Measurements from ENCODE around the gene STARD13. TPM values are rescaled to one million over a fixed set of nuclear protein-coding genes. Genes with fewer than 3 reads are reported as not detected.

Gene STARD13
- total and polyA plus RNA-seq, 4 experiments from 2014 or later: 0.36 to 0.44 TPM; not detected in 2

DNA sequence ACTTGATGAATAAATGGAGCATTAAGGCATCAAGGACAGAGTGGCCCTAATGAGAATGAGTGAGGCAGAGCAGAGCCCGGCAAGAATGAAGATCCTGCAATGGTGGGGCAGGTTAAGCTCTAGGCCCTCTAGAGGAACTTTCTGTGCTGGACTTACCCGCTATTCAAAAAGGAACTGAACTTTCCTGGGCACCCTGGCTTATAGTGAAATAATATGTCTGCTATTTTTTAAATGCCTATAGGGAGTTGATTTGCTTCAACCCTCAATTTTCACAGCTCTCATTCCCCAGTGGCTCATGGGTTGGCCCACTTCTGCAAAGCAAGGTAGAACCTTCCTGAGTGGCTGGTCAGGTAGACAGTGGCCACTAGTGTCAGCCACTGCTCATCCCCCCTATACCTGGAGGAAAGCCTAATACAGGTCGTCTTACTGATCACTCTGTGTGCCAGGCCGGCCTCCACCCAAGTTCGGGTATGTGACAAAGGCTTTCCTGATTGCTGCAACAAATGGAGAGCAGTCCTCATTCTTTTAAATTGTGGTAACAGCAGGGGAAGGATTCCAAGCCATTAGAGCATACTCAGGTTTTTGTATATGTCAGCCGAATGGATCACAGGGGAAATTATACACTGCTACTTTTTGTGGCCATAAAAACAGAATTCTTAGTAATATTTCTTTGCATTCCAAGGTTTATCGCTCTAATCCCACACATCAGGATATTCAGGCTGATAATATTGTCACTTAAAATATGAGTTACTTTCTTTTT lies 166.4 kb downstream of the STARD13 start:
- no peaks in the 10 kb centered on the region for H3K36me3 Mint-ChIP-seq
- peaks cover 6 to 7% of the 10 kb centered on the region in 2 donors for H3K27me3 Mint-ChIP-seq
- Histone ChIP-seq H3K36me3 (ENCODE audit: insufficient read depth, low read length) (no peaks in the 10 kb centered on the region), H3K4me1 (ENCODE audit: insufficient read depth, low read length) (no peaks in the 10 kb centered on the region), H3K27me3 (ENCODE audit: insufficient read depth, low read length) (no peaks in the 10 kb centered on the region), H3K27ac (ENCODE audit: low read depth, low read length) (no peak overlapping the region), H3K9me3 (ENCODE audit: control insufficient read depth in 1 of 2, low read length in 2 of 2) (no peaks in the 10 kb centered on the region), H3K4me3 (ENCODE audit: low read length in 2 of 2) (no peak overlapping the region)
- ChIA-PET CTCF (ENCODE audit: partially characterized antibody) (no interaction called here), POLR2A (ENCODE audit: partially characterized antibody) (no interaction called here)
- no peaks in the 10 kb centered on the region for H3K9me3 Mint-ChIP-seq
- no peaks in the 10 kb centered on the region for H3K4me1 Mint-ChIP-seq
- H3K27ac Mint-ChIP-seq: no peak overlapping the region
- H3K4me3 Mint-ChIP-seq: no peak overlapping the region
- DNase-seq: no peak
- intact Hi-C loops (cut with micrococcal nuclease): no loop called here

DNA sequence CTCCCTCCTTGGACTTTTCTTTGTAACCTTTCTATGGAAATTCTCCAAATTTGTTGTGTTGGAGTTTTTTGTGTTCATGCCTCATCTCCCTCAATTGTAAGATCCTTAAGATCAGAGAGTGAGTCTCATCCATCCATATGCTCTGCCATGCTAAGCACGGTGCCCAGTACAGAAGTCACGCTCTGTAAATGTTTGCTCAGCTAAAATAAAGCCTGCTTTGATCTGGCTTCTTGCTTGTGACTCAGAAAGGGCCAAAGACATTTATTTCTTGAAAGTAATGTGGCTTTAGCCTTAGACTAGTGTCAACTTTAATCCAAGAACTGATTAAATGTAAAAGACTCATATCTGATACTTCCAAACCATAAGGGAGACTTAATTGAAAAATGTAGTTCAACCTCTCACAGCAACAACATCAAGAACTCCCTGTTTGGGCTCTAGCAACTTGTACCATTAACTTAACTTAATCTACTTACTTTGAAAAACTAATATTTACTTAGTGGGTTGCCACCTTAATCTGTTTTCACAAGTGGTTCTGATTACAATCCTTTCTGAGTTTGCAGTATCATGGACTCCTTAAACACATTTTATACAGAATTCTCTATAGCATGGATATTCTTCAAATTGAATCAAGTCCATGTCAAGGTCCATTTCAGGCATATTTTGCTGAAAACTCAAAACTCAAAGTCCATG lies 169.1 kb downstream of the STARD13 start:
- H3K4me3 ChIP-seq (ENCODE audit: low read length in 2 of 2): no peak overlapping the region
- Mint-ChIP-seq H3K27ac (no peak overlapping the region), H3K4me3 (no peak overlapping the region), H3K27me3 (peaks cover 1 to 5% of the 10 kb centered on the region in 2 donors), H3K4me1 (no peaks in the 10 kb centered on the region), H3K36me3 (no peaks in the 10 kb centered on the region), H3K9me3 (no peaks in the 10 kb centered on the region)
- DNase-seq: no peak
- ChIA-PET CTCF (ENCODE audit: partially characterized antibody) (no interaction called here), POLR2A (ENCODE audit: partially characterized antibody) (no interaction called here)
- no peaks in the 10 kb centered on the region for H3K27me3 ChIP-seq (ENCODE audit: insufficient read depth, low read length)
- no peaks in the 10 kb centered on the region for H3K36me3 ChIP-seq (ENCODE audit: insufficient read depth, low read length)
- no peaks in the 10 kb centered on the region for H3K9me3 ChIP-seq (ENCODE audit: control insufficient read depth in 1 of 2, low read length in 2 of 2)
- intact Hi-C loops (cut with micrococcal nuclease): no loop called here
- H3K4me1 ChIP-seq (ENCODE audit: insufficient read depth, low read length): no peaks in the 10 kb centered on the region
- H3K27ac ChIP-seq (ENCODE audit: low read depth, low read length): no peak overlapping the region

DNA sequence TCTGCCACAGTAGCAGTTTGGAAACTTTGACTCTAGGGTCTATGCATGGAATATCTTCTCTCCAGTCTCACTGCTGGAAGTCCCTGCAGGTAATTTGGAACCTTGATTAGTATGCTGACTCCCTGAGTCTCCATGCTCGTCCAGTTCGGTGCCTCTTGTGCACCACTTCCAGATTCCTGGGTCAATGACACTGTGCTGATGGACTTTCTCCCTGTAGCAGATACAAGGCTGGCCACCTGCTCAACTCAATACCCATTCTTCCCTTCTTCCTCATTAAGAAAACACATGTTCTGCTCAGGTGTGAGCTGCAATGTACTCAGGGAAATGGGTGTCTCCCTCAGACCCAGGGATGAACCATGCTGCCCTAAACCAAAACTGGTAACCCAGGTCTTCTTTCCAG lies 170.3 kb downstream of the STARD13 start:
- no peaks in the 10 kb centered on the region for H3K9me3 ChIP-seq (ENCODE audit: control insufficient read depth in 1 of 2, low read length in 2 of 2)
- no peaks in the 10 kb centered on the region for H3K27me3 ChIP-seq (ENCODE audit: insufficient read depth, low read length)
- Mint-ChIP-seq H3K27me3 (peaks cover 1 to 5% of the 10 kb centered on the region in 2 donors), H3K4me3 (no peak overlapping the region), H3K27ac (no peak overlapping the region), H3K36me3 (no peaks in the 10 kb centered on the region), H3K9me3 (no peaks in the 10 kb centered on the region), H3K4me1 (no peaks in the 10 kb centered on the region)
- intact Hi-C loops (cut with micrococcal nuclease): no loop called here
- H3K4me3 ChIP-seq (ENCODE audit: low read length in 2 of 2): no peak overlapping the region
- H3K36me3 ChIP-seq (ENCODE audit: insufficient read depth, low read length): no peaks in the 10 kb centered on the region
- H3K27ac ChIP-seq (ENCODE audit: low read depth, low read length): no peak overlapping the region
- POLR2A ChIA-PET (ENCODE audit: partially characterized antibody): no interaction called here
- CTCF ChIA-PET (ENCODE audit: partially characterized antibody): no interaction called here
- peak in 1 of 5 donors; percentile 25 for DNase-seq
- H3K4me1 ChIP-seq (ENCODE audit: insufficient read depth, low read length): no peaks in the 10 kb centered on the region

DNA sequence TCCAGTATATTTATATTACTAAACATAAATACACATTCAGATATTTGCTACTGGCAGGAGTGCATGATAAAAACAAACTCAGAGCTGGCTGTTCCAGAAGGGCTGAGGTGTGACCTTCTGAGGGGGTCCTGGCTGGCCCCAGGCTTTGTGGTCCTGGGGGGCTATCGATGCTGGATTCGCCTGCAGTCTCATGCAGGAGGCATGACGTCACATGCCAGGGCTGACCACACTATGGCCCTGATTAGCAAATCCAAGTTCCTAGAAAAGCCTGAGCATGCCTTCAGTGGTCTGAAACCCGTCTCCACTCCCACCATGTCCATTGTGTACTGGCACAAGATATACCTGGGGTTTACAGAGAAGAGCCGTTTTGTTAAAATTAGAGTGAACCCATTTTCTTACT lies 171.4 kb downstream of the STARD13 start:
- H3K4me3 ChIP-seq (ENCODE audit: low read length in 2 of 2): no peak overlapping the region

DNA sequence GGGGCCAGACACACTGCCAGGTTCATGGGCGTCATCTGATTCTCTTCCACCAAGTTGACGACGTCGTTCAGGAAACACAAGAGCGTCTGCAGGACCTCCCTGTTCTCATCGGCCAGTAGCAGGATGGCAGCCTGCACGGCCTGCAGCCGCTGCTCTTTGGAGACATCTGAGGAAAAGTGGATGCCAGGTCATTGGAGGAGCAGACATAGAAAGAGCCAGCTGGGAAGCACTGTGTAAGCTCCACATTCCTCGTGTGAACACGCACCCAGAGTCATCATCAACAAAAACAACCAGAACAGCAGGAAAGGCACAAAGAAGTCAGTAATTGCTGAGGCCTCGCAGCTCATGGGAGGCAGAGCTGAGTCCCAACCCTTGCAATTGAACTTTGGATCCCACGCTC lies 172.8 kb downstream of the STARD13 start:
- H3K27ac Mint-ChIP-seq: no peak overlapping the region
- peaks cover 2 to 4% of the 10 kb centered on the region in 2 donors for H3K27me3 Mint-ChIP-seq
- peak in 1 of 5 donors; percentile 29 for DNase-seq
- no peaks in the 10 kb centered on the region for H3K9me3 ChIP-seq (ENCODE audit: control insufficient read depth in 1 of 2, low read length in 2 of 2)
- H3K4me3 Mint-ChIP-seq: no peak overlapping the region
- H3K4me3 ChIP-seq (ENCODE audit: low read length in 2 of 2): no peak overlapping the region
- ChIA-PET CTCF (ENCODE audit: partially characterized antibody) (no interaction called here), POLR2A (ENCODE audit: partially characterized antibody) (no interaction called here)
- H3K36me3 ChIP-seq (ENCODE audit: insufficient read depth, low read length): no peaks in the 10 kb centered on the region
- no peak overlapping the region for H3K27ac ChIP-seq (ENCODE audit: low read depth, low read length)
- H3K4me1 ChIP-seq (ENCODE audit: insufficient read depth, low read length): no peaks in the 10 kb centered on the region
- H3K9me3 Mint-ChIP-seq: no peaks in the 10 kb centered on the region
- intact Hi-C loops (cut with micrococcal nuclease): no loop called here
- H3K36me3 Mint-ChIP-seq: no peaks in the 10 kb centered on the region
- H3K4me1 Mint-ChIP-seq: no peaks in the 10 kb centered on the region
- H3K27me3 ChIP-seq (ENCODE audit: insufficient read depth, low read length): no peaks in the 10 kb centered on the region

More for the DNA sequence above, 171.4 kb downstream of the STARD13 start:
- ChIA-PET POLR2A (ENCODE audit: partially characterized antibody) (no interaction called here), CTCF (ENCODE audit: partially characterized antibody) (no interaction called here)
- intact Hi-C loops (cut with micrococcal nuclease): no loop called here
- H3K27ac Mint-ChIP-seq: no peak overlapping the region
- H3K36me3 Mint-ChIP-seq: no peaks in the 10 kb centered on the region
- H3K4me3 Mint-ChIP-seq: no peak overlapping the region
- Histone ChIP-seq H3K36me3 (ENCODE audit: insufficient read depth, low read length) (no peaks in the 10 kb centered on the region), H3K9me3 (ENCODE audit: control insufficient read depth in 1 of 2, low read length in 2 of 2) (no peaks in the 10 kb centered on the region), H3K4me1 (ENCODE audit: insufficient read depth, low read length) (no peaks in the 10 kb centered on the region), H3K27me3 (ENCODE audit: insufficient read depth, low read length) (no peaks in the 10 kb centered on the region), H3K27ac (ENCODE audit: low read depth, low read length) (no peak overlapping the region)
- H3K9me3 Mint-ChIP-seq: no peaks in the 10 kb centered on the region
- DNase-seq: peak in 1 of 5 donors; percentile 11
- no peaks in the 10 kb centered on the region for H3K4me1 Mint-ChIP-seq
- peaks cover 0 to 2% of the 10 kb centered on the region in 2 donors for H3K27me3 Mint-ChIP-seq

DNA sequence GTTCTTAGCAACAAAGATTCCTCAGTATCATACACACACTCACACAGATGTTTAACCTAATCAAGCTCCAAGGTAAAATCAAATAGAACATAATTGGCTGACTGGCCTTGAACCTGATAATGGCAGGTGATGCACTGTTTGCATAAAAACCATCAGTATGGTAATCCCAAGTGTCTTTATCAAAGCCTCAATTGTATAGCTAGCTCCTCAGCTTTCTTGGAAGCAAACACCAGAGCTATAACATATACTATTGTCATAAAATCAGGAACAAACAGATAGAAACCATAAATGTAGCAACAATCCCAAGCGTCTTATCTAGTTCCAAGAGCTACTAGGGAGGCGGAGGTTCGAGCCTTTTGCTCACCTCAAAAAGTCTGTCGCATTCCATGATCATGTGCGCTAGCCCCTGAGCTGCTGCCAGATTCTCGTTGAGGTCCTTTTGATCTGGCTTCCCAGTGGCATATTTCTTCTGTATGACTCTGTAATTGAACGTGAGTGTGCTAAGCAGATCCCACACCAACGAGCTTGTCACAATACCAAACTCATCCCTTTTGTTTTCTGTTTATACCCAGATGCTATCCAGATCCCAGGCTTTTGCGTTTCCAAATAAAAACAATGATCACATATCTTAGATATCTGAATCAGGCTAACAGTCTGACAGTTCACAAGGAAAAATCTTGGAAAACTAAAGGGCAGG lies 174.0 kb downstream of the STARD13 start:
- H3K4me1 Mint-ChIP-seq: no peaks in the 10 kb centered on the region
- Histone ChIP-seq H3K36me3 (ENCODE audit: insufficient read depth, low read length) (no peaks in the 10 kb centered on the region), H3K4me3 (ENCODE audit: low read length in 2 of 2) (no peak overlapping the region), H3K27ac (ENCODE audit: low read depth, low read length) (no peak overlapping the region), H3K27me3 (ENCODE audit: insufficient read depth, low read length) (no peaks in the 10 kb centered on the region), H3K4me1 (ENCODE audit: insufficient read depth, low read length) (no peaks in the 10 kb centered on the region), H3K9me3 (ENCODE audit: control insufficient read depth in 1 of 2, low read length in 2 of 2) (no peaks in the 10 kb centered on the region)
- no peaks in the 10 kb centered on the region for H3K36me3 Mint-ChIP-seq
- intact Hi-C loops (cut with micrococcal nuclease): no loop called here
- ChIA-PET CTCF (ENCODE audit: partially characterized antibody) (no interaction called here), POLR2A (ENCODE audit: partially characterized antibody) (no interaction called here)
- peaks cover 3 to 4% of the 10 kb centered on the region in 2 donors for H3K27me3 Mint-ChIP-seq
- peak overlapping the region in 1 of 7 donors; percentile 17 for H3K27ac Mint-ChIP-seq
- no peak overlapping the region for H3K4me3 Mint-ChIP-seq
- no peak for DNase-seq
- no peaks in the 10 kb centered on the region for H3K9me3 Mint-ChIP-seq

DNA sequence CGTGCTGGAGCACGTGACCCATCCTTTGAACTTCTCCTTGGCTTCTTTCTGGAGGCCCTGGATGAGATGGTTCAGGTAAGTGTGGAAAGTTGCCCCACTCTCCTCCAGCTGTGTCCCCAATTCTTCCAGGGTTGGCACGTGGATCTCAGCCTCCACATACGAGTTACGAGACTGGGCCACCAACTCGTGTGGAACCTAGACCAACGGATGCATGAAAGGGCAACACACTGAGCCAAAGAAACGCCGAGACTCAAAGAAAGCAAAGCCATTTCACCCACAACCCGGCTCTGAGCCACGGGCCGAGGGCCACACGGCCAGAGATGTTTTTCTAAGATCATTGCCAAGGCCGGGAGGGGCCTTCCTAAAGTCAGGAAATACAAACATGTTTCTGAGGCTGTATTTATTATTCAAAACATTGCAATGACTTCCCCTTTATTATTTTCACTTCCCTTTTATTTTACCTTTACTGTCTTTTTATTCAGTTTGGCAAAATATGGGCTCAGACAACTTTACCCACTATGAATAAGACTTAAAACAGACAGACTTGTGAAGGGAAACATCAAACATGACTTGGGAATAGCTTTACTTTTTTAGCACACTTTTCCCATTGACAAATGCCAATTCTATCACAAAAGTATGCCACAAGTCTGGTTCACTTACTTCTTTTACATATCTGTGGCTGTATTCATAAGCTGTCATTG lies 174.7 kb downstream of the STARD13 start:
- Histone ChIP-seq H3K9me3 (ENCODE audit: control insufficient read depth in 1 of 2, low read length in 2 of 2) (no peaks in the 10 kb centered on the region), H3K27ac (ENCODE audit: low read depth, low read length) (no peak overlapping the region), H3K4me3 (ENCODE audit: low read length in 2 of 2) (no peak overlapping the region), H3K36me3 (ENCODE audit: insufficient read depth, low read length) (no peaks in the 10 kb centered on the region), H3K4me1 (ENCODE audit: insufficient read depth, low read length) (no peaks in the 10 kb centered on the region), H3K27me3 (ENCODE audit: insufficient read depth, low read length) (no peaks in the 10 kb centered on the region)
- H3K9me3 Mint-ChIP-seq: no peaks in the 10 kb centered on the region
- no peak overlapping the region for H3K27ac Mint-ChIP-seq
- intact Hi-C loops (cut with micrococcal nuclease): no loop called here
- H3K4me1 Mint-ChIP-seq: no peaks in the 10 kb centered on the region
- H3K4me3 Mint-ChIP-seq: no peak overlapping the region
- CTCF ChIA-PET (ENCODE audit: partially characterized antibody): no interaction called here
- no peaks in the 10 kb centered on the region for H3K36me3 Mint-ChIP-seq
- POLR2A ChIA-PET (ENCODE audit: partially characterized antibody): no interaction called here
- DNase-seq: peak in 1 of 5 donors; percentile 13
- H3K27me3 Mint-ChIP-seq: peaks cover 3 to 9% of the 10 kb centered on the region in 2 donors
